Measurements from ENCODE around the gene CLCN5.

The CLCN5 gene

GRCh38 chrX:49934148-49934547, 11.8 kb downstream of the CLCN5 start:
- no peak for DNase-seq (ENCODE audit: low read depth)

DNA sequence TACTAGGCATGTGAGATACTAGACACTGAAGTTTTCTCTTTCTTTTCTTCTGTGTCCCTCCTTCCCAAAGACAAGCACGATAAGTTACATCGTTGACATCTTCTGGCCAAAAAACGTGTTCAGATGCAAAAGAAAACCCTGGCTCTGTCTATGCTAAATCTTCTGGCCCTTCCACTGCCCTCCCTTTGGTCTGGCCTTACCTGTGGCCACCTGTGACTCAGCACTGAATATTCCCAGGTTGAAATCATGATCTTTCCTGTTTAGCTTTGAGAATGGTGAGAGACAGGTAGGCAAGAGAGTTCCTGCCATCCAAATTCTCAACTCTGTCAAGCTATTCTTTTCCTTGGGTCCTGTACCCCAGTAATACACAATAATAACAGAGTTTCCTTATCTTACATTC, 12.3 kb downstream of the CLCN5 start:
- no peak for DNase-seq (ENCODE audit: low read depth)

DNA sequence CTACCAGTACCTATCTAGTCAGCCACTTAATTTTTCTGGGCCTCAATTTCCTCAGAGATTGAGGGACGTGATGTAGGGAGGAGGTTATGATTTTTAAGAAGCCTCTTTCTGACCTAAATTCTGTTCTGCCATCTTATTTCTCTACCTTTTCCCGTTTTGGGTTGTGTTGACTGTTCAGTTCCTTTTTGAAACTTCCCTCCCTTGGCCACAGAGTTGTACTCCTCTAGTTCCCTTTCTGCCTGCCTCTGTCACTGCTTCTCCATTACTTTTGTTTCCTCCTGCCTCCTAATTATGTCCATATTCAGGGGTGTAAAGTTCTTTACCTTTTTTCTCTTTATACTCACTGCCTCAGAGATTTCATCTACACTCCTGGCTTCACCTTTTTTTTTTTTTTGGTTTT, 25.4 kb downstream of the CLCN5 start:
- no peak for DNase-seq (ENCODE audit: low read depth)

DNA sequence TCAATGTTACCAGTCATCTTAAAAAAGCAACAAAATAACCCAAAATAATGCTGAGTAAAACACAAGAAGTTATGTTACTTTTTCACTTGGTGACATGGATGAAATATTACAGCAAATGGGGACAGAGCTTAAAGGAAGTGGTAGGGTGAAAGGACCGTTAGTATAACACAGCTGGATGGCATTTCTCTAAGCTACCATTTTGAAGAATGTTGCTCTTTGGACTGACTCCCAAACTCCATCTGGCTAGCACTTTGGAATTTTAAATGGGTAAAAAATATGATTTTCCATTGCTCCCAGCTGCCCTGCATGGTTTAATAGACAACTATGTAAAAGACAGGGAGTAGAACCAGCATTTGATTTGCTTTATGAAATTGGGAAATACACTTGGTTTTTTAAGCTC, 27.6 kb downstream of the CLCN5 start:
- DNase-seq (ENCODE audit: low read depth), result no peak

GRCh38 chrX:49951524-49952193, 29.3 kb downstream of the CLCN5 start:
- DNase-seq (ENCODE audit: low read depth), result no peak

DNA sequence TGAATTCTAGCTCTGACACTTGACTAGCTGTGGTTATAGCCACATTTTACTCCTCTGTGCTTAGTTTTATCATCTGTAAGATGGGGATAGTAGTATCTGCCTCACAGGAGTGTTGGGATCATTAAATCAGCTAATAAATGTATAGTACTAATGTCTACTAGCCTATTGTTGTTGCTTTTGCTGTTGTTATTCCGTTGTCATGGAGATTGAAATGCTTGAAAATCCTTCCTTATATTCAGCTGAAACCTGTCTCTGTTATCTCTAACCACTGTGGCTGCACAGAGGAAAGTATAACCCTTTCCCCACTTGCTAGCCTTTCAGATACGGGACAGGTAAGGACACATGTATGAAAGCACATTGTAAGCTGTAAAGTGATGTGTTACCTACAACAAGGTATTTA, 33.9 kb downstream of the CLCN5 start:
- DNase-seq (ENCODE audit: low read depth), result no peak

GRCh38 chrX:49958727-49959485, 36.5 kb downstream of the CLCN5 start:
- no peak for DNase-seq (ENCODE audit: low read depth)

- DNase-seq (ENCODE audit: low read depth), result no peak
Measured at GRCh38 chrX:49959602-49960001, 37.2 kb downstream of the CLCN5 start.

- no peak for DNase-seq (ENCODE audit: low read depth)
Measured at GRCh38 chrX:49960061-49960460, 37.7 kb downstream of the CLCN5 start.

DNA sequence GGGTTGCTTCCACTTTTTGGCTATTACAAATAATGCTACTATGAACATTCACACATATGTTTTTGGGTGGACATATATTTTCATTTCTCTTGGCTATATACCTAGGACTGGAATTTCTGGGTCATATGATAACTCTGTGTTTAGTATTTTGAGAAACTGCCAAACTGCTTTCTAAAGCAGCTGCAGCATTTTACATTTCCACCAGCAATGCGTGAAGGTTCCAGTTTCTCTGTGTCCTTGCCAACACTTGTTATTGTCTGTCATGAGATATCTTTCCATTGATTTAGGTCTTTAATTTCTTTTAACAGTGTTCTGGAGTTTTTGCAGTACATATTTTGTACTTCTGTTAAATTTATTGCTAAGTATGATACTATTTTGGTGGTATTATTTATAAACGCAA, 48.3 kb downstream of the CLCN5 start:
- no peak for DNase-seq (ENCODE audit: low read depth)

DNA sequence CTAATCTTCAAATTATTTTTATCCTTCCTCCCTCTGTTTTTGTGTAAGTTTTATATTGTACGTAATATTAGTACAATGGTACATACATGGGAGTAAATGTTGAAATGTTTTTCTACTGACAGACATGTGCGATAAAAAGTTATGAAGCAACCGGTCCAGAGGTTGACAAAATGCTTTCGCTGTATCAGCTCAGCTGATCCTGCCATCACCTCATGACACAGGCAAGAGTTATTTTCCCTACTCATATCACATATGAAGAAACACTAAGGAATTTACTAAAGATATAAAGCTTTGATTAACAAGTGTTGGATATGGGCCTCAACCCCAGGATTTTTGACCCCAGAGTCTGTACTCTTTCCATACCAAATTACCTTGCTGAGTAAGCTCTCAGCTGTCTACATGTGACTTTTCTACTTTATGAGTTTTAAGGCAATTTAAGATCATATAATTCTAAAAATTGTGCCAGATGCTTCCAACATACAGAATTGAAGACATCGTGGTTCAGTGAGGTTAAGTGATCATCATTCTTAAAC, 50.0 kb downstream of the CLCN5 start:
- no peak for DNase-seq (ENCODE audit: low read depth)

DNA sequence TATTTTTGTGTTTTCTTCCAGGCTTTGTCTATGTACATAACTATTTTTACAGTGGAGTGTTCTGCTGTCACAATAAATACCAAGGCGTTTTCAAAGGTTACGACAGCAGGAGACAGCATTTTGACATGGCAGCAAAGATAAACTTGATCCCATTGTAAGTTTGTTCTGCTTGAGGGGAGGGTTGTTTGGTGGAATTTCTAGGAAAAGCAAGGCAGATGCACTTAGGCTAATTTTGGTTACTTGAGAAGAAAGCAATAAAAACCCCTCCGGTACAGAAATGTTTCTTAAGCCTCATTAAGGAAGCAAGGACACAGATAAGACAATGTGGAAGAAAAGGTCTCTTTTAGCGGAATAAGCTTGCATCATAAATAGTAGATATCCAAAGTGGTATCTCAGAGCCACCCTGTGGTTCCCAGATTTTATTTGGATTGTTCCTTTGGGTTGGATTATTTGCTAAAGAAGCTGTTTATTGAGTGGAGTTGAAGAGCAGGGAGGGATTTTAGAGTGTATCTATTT, 54.3 kb downstream of the CLCN5 start:
- no peak for DNase-seq (ENCODE audit: low read depth)

DNA sequence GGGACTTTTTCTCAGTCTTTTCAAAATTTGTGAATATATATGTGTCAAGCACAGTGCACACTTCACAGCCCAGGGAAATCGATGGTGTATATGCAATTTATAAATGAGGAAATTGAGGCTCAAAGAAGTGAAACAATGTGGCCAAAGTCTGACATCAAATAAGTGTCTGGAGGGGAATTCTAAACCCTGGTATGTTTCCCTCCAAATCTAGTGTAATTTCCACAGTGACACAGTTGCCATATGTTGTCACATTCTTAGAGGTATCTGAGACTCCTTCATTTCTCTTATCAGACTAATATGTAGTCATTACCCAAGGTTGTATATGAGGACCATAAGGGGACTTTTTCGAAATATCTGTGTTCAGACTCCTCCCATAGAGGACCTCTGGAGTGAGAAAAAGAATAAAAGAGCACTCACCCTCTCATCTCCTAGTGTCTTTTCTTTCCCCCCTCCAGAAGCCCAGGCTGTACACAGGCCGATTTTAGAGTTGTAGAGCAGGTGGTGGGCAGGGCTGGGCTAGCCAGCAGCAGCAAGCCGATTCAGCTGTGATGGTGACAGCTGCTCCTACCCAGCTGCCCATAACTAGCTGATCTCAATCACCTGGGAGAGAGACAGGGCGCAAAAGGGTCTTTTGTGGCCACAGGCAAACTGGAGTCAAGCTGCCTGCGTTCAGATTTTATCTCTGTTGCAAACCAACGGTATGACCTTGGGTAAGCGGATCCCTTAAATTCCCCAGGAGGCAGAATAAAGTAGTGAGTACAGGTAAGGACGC, 55.1 kb downstream of the CLCN5 start:
- DNase-seq (ENCODE audit: low read depth), result no peak

- DNase-seq (ENCODE audit: low read depth), result no peak
Measured at GRCh38 chrX:49978176-49978575, 55.8 kb downstream of the CLCN5 start.

- DNase-seq (ENCODE audit: low read depth), result no peak
Measured at GRCh38 chrX:49986058-49986457, 63.7 kb downstream of the CLCN5 start.

- no peak for DNase-seq (ENCODE audit: low read depth)
Measured at GRCh38 chrX:49987651-49988050, 65.3 kb downstream of the CLCN5 start.

DNA sequence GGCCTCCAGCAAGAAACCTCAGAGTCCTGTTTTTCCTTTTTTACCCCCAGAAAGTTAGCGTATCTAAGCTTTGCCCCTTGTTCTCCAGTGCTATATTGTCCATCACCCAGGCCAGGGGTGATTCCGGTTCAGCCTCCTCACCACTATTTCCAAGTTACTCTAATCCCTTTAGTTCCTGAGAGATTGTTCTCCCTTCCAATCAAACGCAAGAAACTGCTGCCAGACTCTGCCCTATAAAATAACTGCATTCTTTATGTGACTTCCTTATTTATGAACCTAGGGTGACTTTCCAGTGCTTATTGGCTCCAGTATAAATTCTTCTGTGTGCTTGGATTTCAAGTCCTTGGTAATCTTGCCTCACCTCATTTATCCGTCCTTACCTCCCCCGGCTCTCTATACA, 65.7 kb downstream of the CLCN5 start:
- peak; percentile 10 for DNase-seq (ENCODE audit: low read depth)

DNA sequence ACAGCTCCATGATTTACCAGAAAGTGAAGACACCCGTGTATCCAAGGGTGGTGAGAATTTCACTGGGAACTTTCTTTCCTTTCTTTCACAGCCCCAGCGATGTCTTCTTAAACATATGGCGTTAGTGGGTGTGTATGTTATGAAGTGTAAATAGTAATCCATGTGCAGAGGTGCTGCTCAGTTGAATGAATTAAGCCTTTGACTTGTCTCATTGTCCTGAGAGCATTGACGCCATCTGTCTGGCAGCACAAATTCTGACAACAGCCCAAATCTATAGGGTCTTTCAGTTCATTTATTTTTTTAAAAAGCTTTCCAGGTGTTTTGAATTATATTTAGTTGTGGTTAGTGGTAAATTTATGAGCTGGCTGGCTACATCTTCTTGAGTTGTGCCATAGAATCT, 69.4 kb downstream of the CLCN5 start:
- DNase-seq (ENCODE audit: low read depth), result no peak

GRCh38 chrX:49992853-49993252, 70.5 kb downstream of the CLCN5 start:
- no peak for DNase-seq (ENCODE audit: low read depth)

GRCh38 chrX:49993661-49994060, 71.3 kb downstream of the CLCN5 start:
- no peak for DNase-seq (ENCODE audit: low read depth)

- DNase-seq (ENCODE audit: low read depth), result peak; percentile 80
Measured at GRCh38 chrX:49995107-49995731, 72.8 kb downstream of the CLCN5 start.

DNA sequence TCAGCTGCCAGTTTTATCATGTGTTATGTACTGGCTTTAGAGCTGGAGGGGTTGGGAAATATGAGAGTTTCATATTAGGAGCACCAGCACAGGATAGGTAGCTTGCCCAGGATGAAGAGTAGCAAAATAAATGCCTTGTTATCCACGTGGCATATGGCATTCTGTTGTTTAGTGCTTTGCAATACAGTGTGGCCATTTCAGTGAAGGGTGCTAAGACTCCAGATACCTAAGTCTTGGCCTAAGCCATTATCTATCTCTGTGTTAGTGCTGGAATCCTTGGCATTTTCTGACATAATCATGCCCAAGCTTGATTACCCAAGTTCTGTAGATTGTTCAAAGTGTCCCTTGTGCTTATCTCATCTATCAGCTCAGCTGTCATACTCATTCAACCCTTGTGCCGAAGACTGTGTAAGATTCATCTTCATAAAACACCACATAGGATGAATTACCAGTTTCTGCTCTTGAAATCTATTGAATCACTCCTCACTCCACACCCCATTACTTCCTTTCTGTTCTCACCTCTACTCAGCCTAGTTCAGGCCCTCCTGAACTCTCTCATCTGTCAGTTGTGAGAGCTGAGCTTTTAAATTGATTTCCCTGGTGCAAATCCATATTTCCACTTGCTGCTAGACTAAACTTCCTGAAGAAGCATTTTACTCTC, 73.5 kb downstream of the CLCN5 start:
- DNase-seq (ENCODE audit: low read depth), result peak; percentile 49
